SK-N-MC (cell line): Measurements from ENCODE around the gene TOM1L1.
"Not testable (repeated sequence)": the region's sequence is repeated elsewhere in the genome, so short reads cannot be mapped to it uniquely, and the experiment has no call there.

Source experiments
- DNase-seq: peaks from one replicate; pipeline ENCODE4 v3.0.0-alpha.2; 2011; ENCODE audit warnings: low read depth, low spot score
- H3K27ac ChIP-seq: fragments of 200-600 bp; sonication (generic); 2 replicates; pipeline ENCODE4 v1.5.1; 2016; ENCODE audit warnings: mixed run types
- H3K36me3 ChIP-seq: fragments of 200-600 bp; sonication (generic); 2 replicates; pipeline ENCODE4 v1.6.1; 2017; ENCODE audit warnings: antibody characterized with exemption, low read length, mixed read lengths; ENCODE audit not compliant: insufficient read depth
- H3K4me3 ChIP-seq: fragments of 200-600 bp; sonication (generic); 2 replicates; pipeline ENCODE4 v1.5.1; 2016
- H3K9ac ChIP-seq: fragments of 200-600 bp; sonication (generic); 2 replicates; pipeline ENCODE4 v1.8.0; 2017; ENCODE audit warnings: mixed run types, mixed read lengths; ENCODE audit not compliant: insufficient read length
- H3K9me3 ChIP-seq: fragments of 200-600 bp; sonication (generic); 2 replicates; pipeline ENCODE4 v1.6.1; 2017; ENCODE audit warnings: low read depth, mild to moderate bottlenecking, antibody characterized with exemption, low read length, moderate library complexity, mixed read lengths
- EZH2 ChIP-seq: fragments of 200-600 bp; sonication (generic); IDR thresholded peaks from one replicate; pipeline ENCODE4 v1.6.1; 2017; ENCODE audit warnings: antibody characterized with exemption
- FOXP2 ChIP-seq: optimal IDR thresholded peaks from 2 replicates; pipeline ENCODE3; 2011; ENCODE audit warnings: mild to moderate bottlenecking, moderate library complexity; ENCODE audit not compliant: insufficient read depth; ENCODE audit errors: extremely low read length, control extremely low read depth
- POLR2AphosphoS5 ChIP-seq: IDR thresholded peaks from 2 replicates; pipeline ENCODE4 v1.6.1; 2012; ENCODE audit warnings: mild to moderate bottlenecking, low read depth, low read length, borderline replicate concordance

TOM1L1 gene

DNA sequence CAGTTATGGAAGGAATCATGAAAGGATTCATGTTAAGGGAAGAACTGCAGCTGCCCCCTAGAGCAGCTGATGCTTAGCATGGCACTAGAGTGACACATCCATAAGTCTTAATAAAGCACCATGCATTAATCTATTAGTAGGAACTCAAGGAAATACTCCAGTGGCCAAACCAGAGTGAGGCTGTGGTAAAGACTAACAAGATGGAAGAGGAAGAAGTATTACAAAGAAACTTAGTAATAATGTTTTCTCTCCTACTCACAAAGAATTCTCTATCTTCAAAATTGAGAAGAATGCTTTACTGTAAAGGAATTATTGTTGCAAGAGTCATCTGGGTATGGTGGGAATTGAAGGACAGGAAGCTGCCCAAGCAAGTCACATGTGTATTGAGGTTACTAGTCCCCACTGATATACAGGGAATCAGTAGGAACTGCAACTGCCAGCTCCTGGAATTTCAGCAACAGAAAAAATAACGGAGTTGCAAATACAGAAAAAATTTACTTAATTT lies 29.9 kb upstream of the TOM1L1 start:
- Histone ChIP-seq H3K9ac (no peak overlapping the region), H3K36me3 (no peaks in the 10 kb centered on the region), H3K4me3 (no peak overlapping the region), H3K27ac (no peak overlapping the region), H3K9me3 (no peaks in the 10 kb centered on the region)
- TF ChIP-seq POLR2AphosphoS5 (no peak), EZH2 (no peak), FOXP2 (no peak)
- DNase-seq = no peak

GRCh38 chr17:54875906-54876305 lies 24.7 kb upstream of the TOM1L1 start:
- H3K9ac ChIP-seq, H3K36me3 ChIP-seq, H3K4me3 ChIP-seq, H3K9me3 ChIP-seq, H3K27ac ChIP-seq, DNase-seq: not testable (repeated sequence)

GRCh38 chr17:54876656-54877195 lies 23.9 kb upstream of the TOM1L1 start:
- no peaks in the 10 kb centered on the region for H3K9me3 ChIP-seq
- no peak for DNase-seq
- H3K9ac ChIP-seq = no peak overlapping the region
- no peak for TF ChIP-seq POLR2AphosphoS5
- TF ChIP-seq FOXP2 = no peak
- TF ChIP-seq EZH2 = no peak
- no peak overlapping the region for H3K27ac ChIP-seq
- H3K4me3 ChIP-seq = no peak overlapping the region
- H3K36me3 ChIP-seq = no peaks in the 10 kb centered on the region

DNA sequence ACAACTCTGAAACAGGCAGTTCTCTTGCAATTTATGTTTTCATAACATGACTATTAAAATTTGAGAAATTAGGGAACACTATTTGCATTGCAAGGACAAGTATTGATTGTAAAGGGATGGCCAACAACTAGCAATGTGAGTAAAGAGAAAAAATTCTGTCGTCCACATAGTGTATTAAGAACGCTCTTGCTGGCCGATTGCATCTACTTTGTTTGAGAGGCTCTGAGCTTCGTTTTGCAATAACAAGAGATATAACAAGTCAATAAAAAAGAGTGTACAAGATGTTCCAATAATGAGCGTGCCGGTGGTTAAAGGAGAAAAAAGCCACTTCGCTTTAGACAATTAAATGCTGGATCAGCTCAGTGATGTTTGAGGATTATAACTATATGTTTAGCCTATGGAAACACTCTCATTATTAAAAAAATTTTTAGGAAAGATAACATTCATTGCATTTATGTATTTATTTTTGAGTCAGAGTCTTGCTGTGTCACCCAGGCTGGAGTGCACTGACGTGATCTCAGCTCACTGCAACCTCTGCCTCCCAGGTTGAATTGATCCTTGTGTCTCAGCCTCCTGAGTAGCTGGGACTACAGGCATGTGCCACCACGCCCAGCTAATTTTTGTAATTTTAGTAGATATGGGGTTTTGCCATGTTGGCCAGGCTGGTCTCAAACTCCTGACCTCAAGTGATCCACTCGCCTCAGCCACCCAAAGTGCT lies 19.2 kb upstream of the TOM1L1 start:
- no peak for DNase-seq
- H3K4me3 ChIP-seq = no peak overlapping the region
- H3K36me3 ChIP-seq = no peaks in the 10 kb centered on the region
- H3K9ac ChIP-seq = no peak overlapping the region
- TF ChIP-seq POLR2AphosphoS5 (no peak), EZH2 (no peak), FOXP2 (no peak)
- no peaks in the 10 kb centered on the region for H3K9me3 ChIP-seq
- H3K27ac ChIP-seq = no peak overlapping the region

GRCh38 chr17:54882371-54882770 lies 18.3 kb upstream of the TOM1L1 start:
- Histone ChIP-seq H3K9ac (no peak overlapping the region), H3K4me3 (no peak overlapping the region), H3K27ac (no peak overlapping the region), H3K9me3 (no peaks in the 10 kb centered on the region), H3K36me3 (no peaks in the 10 kb centered on the region)
- TF ChIP-seq FOXP2 (no peak), EZH2 (no peak), POLR2AphosphoS5 (no peak)
- DNase-seq = no peak

DNA sequence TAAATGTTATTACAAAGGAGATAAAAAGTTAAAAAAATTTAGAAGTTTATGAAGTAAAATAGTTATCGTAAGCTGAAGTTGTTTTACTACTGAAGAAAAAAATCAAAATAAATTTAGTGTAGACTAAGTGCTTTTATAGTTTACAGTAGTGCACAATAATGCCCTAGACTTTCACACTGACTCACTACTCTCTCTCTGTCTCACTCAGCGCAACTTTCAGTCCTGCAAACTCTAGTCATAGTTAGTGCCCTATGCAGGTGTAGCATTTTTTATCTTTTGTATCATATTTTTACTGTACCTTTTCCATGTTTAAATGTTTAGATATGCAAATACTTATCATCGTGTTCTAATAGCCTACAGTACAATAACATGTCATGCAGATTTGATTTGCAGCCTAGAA lies 17.7 kb upstream of the TOM1L1 start:
- TF ChIP-seq EZH2 (no peak), POLR2AphosphoS5 (no peak)
- H3K9ac ChIP-seq = no peak overlapping the region
- no peak overlapping the region for H3K27ac ChIP-seq
- no peak for DNase-seq
- H3K36me3 ChIP-seq = no peaks in the 10 kb centered on the region
- H3K4me3 ChIP-seq = no peak overlapping the region
- no peaks in the 10 kb centered on the region for H3K9me3 ChIP-seq

- no peak overlapping the region for H3K9ac ChIP-seq
- no peaks in the 10 kb centered on the region for H3K9me3 ChIP-seq
- H3K36me3 ChIP-seq = no peaks in the 10 kb centered on the region
- no peak overlapping the region for H3K4me3 ChIP-seq
- H3K27ac ChIP-seq = no peak overlapping the region
- TF ChIP-seq POLR2AphosphoS5 (no peak), EZH2 (no peak), FOXP2 (no peak)
- no peak for DNase-seq
These were observed 16.7 kb upstream of the TOM1L1 start for GRCh38 chr17:54883939-54884338.

DNA sequence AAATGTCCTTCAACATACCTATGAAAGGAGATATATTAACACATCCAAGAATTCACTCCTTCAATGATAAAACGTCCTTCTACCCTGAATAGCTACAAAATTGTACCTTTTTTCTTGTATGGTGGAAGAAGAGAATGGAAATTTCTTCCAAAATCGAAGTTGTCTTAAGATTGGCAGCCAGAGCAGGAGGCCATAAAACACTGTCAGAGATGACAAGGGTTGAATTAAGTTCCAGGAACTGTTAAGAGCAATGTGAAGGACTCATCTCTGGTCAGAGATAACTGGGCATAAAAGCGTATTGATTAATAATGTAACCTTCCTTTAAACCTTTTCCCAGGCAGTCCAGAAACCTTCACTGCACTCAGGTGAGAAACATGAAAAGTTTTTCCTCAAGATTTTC lies 12.9 kb upstream of the TOM1L1 start:
- no peak for TF ChIP-seq FOXP2
- no peak for TF ChIP-seq EZH2
- no peak for TF ChIP-seq POLR2AphosphoS5

GRCh38 chr17:54888254-54888653 lies 12.4 kb upstream of the TOM1L1 start:
- no peaks in the 10 kb centered on the region for H3K9me3 ChIP-seq
- H3K4me3 ChIP-seq = no peak overlapping the region
- no peaks in the 10 kb centered on the region for H3K36me3 ChIP-seq
- no peak overlapping the region for H3K27ac ChIP-seq
- no peak for DNase-seq
- no peak for TF ChIP-seq EZH2
- H3K9ac ChIP-seq = no peak overlapping the region

More for the DNA sequence above, 12.9 kb upstream of the TOM1L1 start:
- Histone ChIP-seq H3K27ac (no peak overlapping the region), H3K9me3 (no peaks in the 10 kb centered on the region), H3K9ac (no peak overlapping the region), H3K4me3 (no peak overlapping the region), H3K36me3 (no peaks in the 10 kb centered on the region)
- DNase-seq = no peak
